HEK293T (cell line): ENCODE measurements around the gene GALP.
"Not testable (repeated sequence)": the region's sequence is repeated elsewhere in the genome, so short reads cannot be mapped to it uniquely, and the experiment has no call there.

Experiments used
- BHLHE40 ChIP-seq: fragments of 450-650 bp; IDR thresholded peaks from 2 replicates; pipeline ENCODE4 v1.6.1; 2016; ENCODE audit warnings: mild to moderate bottlenecking, moderate library complexity, borderline replicate concordance
- FOXM1 ChIP-seq: fragments of 450-650 bp; IDR thresholded peaks from 2 replicates; pipeline ENCODE4 v1.6.1; 2017; ENCODE audit warnings: mild to moderate bottlenecking, borderline replicate concordance
- TARDBP ChIP-seq: fragments of 450-650 bp; IDR thresholded peaks from 2 replicates; pipeline ENCODE4 v1.6.1; 2016

DNA sequence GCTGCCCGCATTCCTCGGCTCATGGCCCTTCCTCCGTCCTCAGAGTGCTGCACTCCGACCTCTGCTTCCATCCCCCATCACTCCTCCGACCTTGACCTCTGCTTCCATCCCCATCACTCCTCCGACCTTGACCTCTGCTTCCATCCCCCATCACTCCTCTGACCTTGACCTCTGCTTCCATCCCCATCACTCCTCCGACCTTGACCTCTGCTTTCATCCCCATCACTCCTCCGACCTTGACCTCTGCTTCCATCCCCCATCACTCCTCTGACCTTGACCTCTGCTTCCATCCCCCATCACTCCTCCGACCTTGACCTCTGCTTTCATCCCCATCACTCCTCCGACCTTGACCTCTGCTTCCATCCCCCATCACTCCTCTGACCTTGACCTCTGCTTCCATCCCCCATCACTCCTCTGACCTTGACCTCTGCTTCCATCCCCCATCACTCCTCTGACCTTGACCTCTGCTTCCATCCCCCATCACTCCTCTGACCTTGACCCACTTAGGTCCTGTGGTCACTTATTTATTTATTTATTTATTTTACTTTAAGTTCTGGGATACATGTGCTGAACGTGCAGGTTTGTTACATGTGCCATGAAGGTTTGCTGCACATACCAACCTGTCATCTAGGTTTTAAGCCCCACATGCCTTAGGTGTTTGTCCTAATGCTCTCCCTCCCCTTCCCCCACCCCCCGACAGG lies 26.7 kb upstream of the GALP start:
- not testable (repeated sequence) for TF ChIP-seq FOXM1, BHLHE40, TARDBP
